CD4-positive, alpha-beta T cell treated with Interleukin-1 beta for 1 hour (primary cell): ENCODE measurements around the gene TBC1D24.

Experiments
- DNase-seq, 2 donors: peaks; one replicate each; pipeline ENCODE4 v3.0.0-alpha.2; 2020 to 2022

The TBC1D24 gene

DNA sequence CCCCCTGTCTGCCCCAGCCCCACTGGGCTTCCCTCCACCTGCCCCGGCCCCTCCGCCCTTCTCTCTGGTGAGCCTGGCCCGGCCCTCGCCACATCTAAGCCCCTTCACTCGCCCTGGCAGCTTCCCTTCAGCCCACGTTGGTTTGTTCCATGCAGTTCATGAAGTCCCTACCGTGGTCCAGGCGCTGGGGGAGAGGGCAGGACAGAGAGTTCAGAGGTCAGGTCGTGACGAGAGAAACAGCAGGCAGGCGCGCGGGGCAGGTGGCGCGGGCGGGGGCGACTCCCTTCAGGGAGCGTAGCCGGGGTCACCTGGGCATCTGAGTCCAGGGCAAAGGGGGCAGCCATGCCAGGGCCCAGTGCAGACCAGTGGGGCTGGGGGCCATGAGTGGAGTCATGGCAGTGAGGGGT is 23.9 kb upstream of the TBC1D24 start:
- DNase-seq: no peak

DNA sequence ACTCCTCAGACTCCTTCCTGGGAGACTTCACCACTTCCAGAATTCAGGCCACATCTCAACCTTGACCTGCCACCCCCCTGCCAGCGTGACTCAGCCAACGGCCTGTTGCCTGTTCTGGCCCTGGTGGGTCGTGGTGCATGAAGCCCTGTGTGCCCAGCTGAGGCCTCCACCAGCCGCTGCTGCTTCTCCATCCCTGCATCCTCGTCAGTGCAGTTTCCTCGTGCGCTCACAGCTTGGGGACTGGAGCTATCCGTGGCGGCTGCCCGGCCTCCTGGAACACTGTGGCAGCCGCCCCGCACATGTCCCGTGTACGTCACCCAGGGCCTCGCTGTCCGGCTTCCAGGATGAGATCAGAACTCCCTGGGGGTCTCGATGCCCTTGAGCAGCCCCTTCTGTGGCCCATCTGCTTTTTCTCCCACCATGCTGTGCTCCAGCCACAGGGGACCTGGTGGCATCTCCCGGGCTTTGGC is 23.0 kb upstream of the TBC1D24 start:
- DNase-seq: no peak

GRCh38 chr16:2452650-2453049 is 22.3 kb upstream of the TBC1D24 start:
- no peak for DNase-seq

GRCh38 chr16:2455081-2455845 is 19.7 kb upstream of the TBC1D24 start:
- DNase-seq: no peak

DNA sequence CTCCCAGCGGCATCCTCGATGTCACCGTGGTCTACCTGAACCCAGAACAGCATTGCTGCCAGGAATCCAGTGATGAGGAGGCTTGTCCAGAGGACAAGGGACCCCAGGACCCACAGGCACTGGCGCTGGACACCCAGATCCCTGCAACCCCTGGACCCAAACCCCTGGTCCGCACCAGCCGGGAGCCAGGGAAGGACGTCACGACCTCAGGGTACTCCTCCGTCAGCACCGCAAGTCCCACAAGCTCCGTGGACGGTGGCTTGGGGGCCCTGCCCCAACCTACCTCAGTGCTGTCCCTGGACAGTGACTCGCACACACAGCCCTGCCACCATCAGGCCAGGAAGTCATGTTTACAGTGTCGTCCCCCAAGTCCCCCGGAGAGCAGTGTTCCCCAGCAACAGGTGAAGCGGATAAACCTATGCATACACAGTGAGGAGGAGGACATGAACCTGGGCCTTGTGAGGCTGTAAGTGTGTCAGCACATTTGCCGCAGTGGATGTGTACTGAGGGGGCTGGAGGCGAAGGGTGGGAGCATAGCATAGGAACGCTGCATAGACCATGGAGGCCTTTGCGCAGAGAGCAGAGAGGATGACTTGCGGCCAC is 18.3 kb upstream of the TBC1D24 start:
- DNase-seq: no peak

- no peak for DNase-seq
These were observed 17.7 kb upstream of the TBC1D24 start for GRCh38 chr16:2457267-2457666.

- no peak for DNase-seq
These were observed 17.0 kb upstream of the TBC1D24 start for GRCh38 chr16:2457946-2458345.

DNA sequence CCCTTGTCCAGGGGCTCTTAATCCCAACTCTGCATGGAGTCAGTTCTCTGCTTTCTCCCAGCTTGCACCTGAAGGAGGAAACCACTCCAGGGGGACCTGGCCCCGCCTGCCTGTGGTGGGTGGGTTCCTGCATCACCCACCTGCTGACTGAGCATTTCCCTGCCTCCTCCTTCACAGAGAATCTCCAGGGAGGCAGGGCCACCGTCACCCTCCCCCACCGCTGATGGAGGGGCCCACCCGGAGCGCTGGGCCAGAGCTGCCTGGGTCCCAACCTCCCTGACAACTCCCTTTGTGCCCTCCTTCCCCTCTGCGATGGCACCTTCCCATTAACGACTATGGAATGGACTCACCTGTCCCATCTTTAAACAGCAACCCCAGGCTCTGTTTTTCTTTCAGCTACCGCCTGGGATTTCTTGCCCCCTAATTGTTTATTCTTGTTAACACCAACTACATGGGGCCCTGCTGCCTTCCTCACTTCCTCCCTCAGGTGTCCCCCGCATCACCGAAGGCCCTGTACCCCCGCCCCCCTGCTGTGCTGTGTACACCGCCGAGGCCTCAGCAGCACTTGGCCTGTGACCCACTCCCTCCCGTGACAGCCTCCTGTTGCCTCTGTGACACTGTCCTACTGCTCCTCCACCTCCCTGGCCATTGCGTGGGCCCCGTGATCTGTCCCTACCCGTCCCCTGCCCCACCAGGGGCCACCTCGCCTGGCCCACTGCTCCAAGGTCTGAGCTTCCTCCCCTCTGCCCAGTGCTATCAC is 15.9 kb upstream of the TBC1D24 start:
- DNase-seq: no peak

DNA sequence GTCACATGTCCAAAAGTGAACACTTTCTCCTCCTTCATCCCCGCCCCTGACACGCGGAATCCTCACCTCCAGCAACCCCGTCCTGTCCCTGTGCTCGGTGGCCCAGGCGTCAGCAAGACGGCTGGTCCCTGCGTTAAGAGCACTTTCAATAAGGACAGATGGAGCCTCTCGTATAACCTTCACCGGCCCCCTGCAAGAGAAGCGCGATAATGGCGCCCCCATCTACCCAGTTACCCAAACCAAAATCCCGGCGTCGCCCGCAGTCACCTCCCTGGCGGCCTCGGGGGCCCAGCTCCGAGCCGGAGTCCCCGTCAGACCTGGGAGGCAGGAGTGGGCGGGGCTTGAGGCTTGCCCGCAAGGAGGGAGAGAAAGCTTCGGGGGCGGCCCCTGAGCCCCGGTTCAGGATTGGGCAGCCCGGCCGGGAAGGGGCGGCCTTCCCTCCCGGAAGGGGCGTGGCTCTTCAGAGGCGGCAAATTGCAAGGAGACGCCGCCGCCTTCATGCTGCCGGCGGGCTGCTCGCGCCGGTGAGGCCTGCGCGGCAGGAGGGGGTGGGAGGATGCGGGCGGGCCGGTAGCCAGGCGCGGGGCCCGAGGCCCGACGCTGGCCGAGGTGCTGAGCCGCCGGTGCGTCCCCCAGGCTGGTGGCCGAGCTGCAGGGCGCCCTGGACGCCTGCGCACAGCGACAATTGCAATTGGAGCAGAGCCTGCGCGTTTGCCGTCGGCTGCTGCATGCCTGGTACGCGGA is 15.1 kb upstream of the TBC1D24 start, which contains the start of gene TEDC2:
TEDC2 (plus strand) TSS at position 463 of the 744 bp plus-strand sequence; CDS start at position 499, 36 bp downstream.
- DNase-seq: peak; percentile 97

DNA sequence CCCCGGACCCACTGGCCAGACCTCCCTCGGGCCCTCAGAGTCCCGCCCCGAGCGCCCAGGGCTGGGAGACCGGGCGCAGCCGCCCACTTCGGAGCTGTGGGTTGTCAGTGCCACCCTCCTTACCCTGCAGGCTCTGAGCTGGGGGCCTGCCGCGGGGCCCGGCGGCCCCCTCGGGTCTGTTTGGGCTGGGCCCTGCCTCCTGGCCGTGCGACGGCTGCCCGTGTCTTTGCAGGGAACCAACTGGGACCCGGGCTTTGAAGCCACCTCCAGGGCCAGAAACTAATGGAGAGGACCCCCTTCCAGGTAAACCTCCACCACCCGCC is 14.6 kb upstream of the TBC1D24 start:
- DNase-seq: no peak

DNA sequence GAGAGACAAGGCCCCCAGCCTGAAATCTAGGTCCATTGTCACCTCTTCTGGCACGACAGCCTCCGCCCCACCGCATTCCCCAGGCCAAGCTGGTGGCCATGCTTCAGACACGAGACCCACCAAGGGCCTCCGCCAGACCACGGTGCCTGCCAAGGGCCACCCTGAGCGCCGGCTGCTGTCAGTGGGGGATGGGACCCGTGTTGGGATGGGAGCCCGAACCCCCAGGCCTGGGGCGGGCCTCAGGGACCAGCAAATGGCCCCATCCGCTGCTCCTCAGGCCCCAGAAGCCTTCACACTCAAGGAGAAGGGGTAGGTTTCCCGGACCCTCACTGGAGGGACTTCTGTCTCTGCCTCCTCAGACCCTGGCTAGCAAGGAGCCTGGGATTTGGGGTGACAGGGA is 14.0 kb upstream of the TBC1D24 start:
- DNase-seq: no peak

GRCh38 chr16:2462031-2462866 is 12.7 kb upstream of the TBC1D24 start:
- no peak for DNase-seq

GRCh38 chr16:2464333-2464732 is 10.6 kb upstream of the TBC1D24 start:
- no peak for DNase-seq

DNA sequence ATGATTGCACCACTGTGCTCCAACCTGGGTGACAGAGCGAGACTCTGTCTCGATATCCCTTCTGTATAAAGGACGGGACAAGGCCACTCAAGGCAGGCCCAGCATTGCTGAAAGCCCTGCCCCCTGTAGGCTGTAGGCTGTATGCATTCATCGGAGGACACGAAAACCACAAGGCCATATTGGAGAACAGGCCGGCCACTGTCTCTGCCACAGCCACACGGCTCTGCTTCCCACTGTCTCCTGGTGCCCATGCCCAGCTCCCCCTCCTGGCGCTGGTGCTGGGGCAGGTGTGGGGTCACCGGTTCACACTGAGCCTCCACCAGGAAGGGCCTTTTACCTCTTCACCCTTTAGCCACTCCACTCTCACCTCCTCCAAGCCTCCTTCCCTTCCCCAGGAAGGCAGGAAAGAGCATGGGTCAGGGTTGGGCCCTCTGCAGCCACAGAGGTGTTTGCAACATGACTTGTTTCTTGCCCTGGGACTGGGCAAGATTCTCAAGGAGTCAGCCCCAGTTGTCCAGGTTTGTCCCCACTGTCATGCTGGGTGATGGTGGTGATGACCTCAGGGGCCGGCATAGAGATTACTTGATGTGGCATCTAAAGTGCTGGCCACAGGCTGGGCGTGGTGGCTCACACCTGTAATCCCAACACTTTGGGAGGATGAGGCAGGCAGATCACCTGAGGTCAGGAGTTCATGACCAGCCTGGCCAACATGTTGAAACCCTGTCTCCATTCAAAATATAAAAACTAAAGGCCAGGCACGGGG is 9.1 kb upstream of the TBC1D24 start:
- DNase-seq: no peak

DNA sequence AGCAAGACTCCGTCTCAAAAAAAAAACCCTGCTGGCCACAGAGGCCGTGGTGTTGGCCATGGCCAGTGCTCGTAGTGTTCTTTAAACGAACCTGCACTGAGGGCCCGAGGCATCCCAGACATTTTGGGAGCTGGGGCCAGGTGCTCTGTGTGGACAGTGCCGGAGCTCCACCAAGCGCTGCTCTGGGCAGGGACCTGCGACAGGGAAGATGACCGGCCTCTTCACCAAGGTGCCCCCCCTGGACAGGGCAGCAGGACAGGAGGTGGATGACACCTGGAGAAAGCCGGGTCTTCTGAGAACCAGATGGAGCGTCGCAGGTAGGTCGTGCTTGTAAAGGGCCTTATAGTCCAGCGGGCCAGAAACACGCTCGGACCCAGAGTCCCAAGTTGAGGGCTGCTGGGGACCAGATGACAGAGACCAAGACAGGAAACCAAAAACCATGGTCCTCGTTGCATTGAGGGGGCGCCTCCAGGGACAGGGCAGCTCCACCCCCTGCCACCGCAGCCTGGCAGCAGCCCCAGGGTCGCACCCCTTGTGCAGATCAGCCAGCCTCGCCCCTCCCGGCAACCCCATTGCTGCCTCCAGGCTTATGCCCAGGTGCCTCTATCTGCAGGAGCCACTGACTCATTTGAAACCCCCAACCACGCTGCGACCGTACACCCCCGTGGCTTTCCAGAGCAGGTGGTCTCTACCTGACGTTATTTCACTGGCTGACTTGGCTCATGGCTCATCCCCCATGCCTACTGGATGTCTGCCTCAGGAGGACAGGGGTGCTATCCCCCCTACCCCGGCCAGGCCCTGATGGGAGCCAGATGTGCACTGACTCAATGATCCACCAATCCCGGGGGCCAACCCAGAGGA is 8.0 kb upstream of the TBC1D24 start:
- no peak for DNase-seq

GRCh38 chr16:2467528-2468232 is 7.2 kb upstream of the TBC1D24 start:
- DNase-seq: no peak

DNA sequence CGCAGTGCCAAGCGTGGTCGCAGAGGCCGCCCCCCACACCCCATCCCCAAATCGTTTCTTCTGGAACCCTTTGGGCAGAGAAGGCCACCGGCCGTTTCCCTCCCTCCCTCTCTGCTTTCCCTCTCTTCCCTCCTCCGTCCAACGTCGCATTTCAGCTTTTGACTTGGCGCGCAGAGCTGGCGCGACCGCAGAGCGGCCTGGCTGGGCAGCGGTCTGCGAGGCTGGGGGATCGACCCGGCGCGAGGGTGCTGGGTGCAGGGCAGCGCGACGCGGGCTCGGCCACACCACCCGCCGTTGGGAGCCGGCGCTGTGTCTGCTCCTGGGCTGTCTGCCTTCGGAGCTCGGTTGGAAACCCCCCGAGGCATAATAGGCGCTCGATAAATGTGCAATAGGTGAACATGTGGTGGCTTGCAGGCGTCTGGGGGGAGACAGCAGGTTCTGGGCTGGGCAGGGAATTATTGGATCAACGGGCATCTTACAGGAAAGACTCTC is 6.6 kb upstream of the TBC1D24 start:
- DNase-seq: no peak

GRCh38 chr16:2468725-2469398 is 6.1 kb upstream of the TBC1D24 start:
- DNase-seq: peak in 1 of 2 donors; percentile 31
